Measurements from ENCODE around the gene CCL13. TPM values are rescaled to one million over a fixed set of nuclear protein-coding genes. Genes with fewer than 3 reads are reported as not detected.

The CCL13 gene
- total and polyA plus RNA-seq, 10 donors, result 0.12 to 0.54 TPM; not detected in 8

DNA sequence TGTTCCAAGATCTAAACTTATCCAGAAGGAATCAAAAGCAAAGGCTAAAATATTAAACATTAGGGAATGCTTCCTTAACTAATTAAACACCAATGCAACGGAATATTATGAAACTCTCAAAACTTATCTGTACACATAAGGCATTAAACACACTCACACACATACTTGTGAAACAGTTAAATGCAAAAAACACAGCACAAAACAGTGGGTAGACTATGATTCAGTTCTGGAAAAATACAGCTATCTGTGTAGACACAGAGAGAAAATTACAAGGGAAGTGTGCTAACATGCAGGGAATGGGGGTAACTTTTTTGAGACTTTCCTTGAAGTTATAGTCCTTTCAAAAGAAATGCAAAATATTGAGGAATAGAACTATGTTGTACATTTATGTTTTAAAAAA lies 43.4 kb downstream of the CCL13 start:
- TF ChIP-seq POLR2A (IDR thresholded peaks at IDR 0.05) (no peak), POLR2AphosphoS5 (IDR thresholded peaks at IDR 0.05) (no peak), CTCF (IDR thresholded peaks at IDR 0.05 in 8 of 11, conservative IDR thresholded peaks at IDR 0.05 in 3 of 11) (no peak)
- WGBS, 5 donors, result 52 to 76% (median 65%) methylated on average over 1 of the region's 1 CpG
- Histone ChIP-seq H3K27ac (no peak overlapping the region), H3K4me3 (no peak overlapping the region), H3K4me1 (peaks cover 0 to 26% (median 15%) of the 10 kb centered on the region in 6 donors), H3K36me3 (no peaks in the 10 kb centered on the region), H3K27me3 (replicated peaks in 1 of 7) (no peaks in the 10 kb centered on the region), H3K9me3 (no peaks in the 10 kb centered on the region)
- DNase-seq, result no peak
- intact Hi-C loops (cut with DNase I; ENCODE audit: low total_unique reads), result no loop called here

DNA sequence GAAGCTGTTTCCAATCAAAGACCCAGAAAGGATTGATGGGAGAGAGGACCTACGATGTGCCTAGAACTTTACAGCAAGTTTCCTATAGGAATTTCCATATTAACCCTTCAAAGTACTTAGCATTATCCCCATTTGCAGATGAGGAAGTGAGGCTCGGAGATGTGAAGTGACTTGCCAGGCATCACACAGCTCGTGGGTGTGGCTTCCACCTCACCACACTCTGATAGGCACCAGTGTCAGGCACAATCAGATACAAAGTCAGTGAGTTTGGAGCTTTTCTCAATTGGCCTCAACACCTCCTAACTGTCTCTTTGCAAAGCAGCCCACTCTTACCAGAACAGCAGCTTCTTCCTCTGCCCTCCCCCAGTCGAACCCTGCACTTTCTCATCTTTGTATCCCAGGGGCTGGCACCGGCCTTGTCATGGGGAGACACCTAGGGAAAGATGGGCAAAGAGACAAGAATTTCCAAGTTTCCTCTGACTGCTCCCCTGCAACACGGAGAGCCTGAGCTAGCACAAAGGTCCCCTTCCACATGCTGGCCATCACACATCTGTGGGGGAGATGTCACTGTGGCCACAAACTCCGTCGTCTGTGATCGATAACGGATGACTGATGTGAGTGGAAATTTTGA lies 44.1 kb downstream of the CCL13 start:
- DNase-seq, result no peak
- no peak for TF ChIP-seq CTCF (IDR thresholded peaks at IDR 0.05 in 8 of 11, conservative IDR thresholded peaks at IDR 0.05 in 3 of 11)
- no peak for TF ChIP-seq POLR2A (IDR thresholded peaks at IDR 0.05)
- TF ChIP-seq POLR2AphosphoS5 (IDR thresholded peaks at IDR 0.05), result no peak
- peaks cover 0 to 26% (median 15%) of the 10 kb centered on the region in 6 donors for H3K4me1 ChIP-seq
- H3K9me3 ChIP-seq, result no peaks in the 10 kb centered on the region
- 74 to 83% (median 76%) methylated on average over 10 of the region's 10 CpGs for WGBS, 5 donors
- no peaks in the 10 kb centered on the region for H3K36me3 ChIP-seq
- no peak overlapping the region for H3K27ac ChIP-seq
- no peak overlapping the region for H3K4me3 ChIP-seq
- no peaks in the 10 kb centered on the region for H3K27me3 ChIP-seq (replicated peaks in 1 of 7)
- intact Hi-C loops (cut with DNase I; ENCODE audit: low total_unique reads), result no loop called here

DNA sequence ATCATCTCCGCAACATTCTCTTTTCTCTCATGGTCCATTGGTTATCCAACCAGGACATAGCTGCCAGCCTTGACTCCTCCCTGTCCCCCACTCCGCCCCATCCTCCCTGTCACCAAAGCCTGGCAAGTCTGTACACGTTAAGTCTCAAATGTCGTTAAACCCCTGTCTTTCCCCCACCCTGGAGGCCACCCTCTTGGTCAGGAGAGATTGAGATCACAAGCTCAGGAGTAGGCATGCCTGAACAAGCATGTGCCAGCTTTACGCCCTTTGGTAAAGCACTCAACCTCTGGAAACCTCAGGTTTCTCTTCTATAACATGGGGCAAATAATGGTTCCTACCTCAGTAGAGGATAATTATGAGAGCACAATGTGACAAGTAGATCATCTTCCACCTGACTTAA lies 44.9 kb downstream of the CCL13 start:
- H3K9me3 ChIP-seq, result no peaks in the 10 kb centered on the region
- TF ChIP-seq CTCF (IDR thresholded peaks at IDR 0.05 in 8 of 11, conservative IDR thresholded peaks at IDR 0.05 in 3 of 11) (no peak), POLR2A (IDR thresholded peaks at IDR 0.05) (no peak), POLR2AphosphoS5 (IDR thresholded peaks at IDR 0.05) (no peak)
- 88 to 97% (median 94%) methylated on average over 5 of the region's 5 CpGs for WGBS, 5 donors
- peaks cover 0 to 26% (median 15%) of the 10 kb centered on the region in 6 donors for H3K4me1 ChIP-seq
- intact Hi-C loops (cut with DNase I; ENCODE audit: low total_unique reads), result no loop called here
- no peak for DNase-seq
- H3K36me3 ChIP-seq, result no peaks in the 10 kb centered on the region
- no peaks in the 10 kb centered on the region for H3K27me3 ChIP-seq (replicated peaks in 1 of 7)
- H3K4me3 ChIP-seq, result no peak overlapping the region
- no peak overlapping the region for H3K27ac ChIP-seq

DNA sequence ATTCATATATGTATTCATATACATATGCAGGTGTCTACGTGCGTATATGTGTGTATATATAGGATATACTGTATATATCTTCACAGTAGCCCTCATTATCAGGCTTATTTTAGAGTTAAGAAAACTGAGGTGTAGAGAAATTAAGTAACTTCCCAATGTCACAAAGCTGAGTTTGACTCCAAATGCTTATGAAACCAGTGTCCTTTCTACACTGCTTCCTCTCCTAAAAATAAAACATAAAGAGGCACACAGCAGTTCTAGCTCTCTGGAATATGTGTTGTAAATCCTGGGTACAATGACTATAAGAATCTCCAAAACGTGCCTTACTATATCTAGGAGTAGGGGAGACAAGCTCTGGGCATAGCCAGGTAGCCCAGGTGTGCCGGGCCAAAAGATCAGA lies 46.7 kb downstream of the CCL13 start:
- peaks cover 0 to 26% (median 15%) of the 10 kb centered on the region in 6 donors for H3K4me1 ChIP-seq
- H3K27ac ChIP-seq, result no peak overlapping the region
- H3K27me3 ChIP-seq (replicated peaks in 1 of 7), result peaks cover 0 to 11% (median 0%) of the 10 kb centered on the region in 7 donors
- DNase-seq, result no peak
- no peak overlapping the region for H3K4me3 ChIP-seq
- no peak for TF ChIP-seq POLR2AphosphoS5 (IDR thresholded peaks at IDR 0.05)
- TF ChIP-seq CTCF (IDR thresholded peaks at IDR 0.05 in 8 of 11, conservative IDR thresholded peaks at IDR 0.05 in 3 of 11), result no peak
- no peak for TF ChIP-seq POLR2A (IDR thresholded peaks at IDR 0.05)
- WGBS, 5 donors, result 54 to 67% (median 64%) methylated on average over 4 of the region's 4 CpGs
- H3K36me3 ChIP-seq, result no peaks in the 10 kb centered on the region
- intact Hi-C loops (cut with DNase I; ENCODE audit: low total_unique reads), result no loop called here
- H3K9me3 ChIP-seq, result no peaks in the 10 kb centered on the region
